ENCODE measurements around the gene CHMP2A.

- TF ChIP-seq CTCF (conservative IDR thresholded peaks at IDR 0.05; ENCODE audit: low read depth in 2 of 2): no peak
- no peak for TF ChIP-seq EZH2 (IDR thresholded peaks at IDR 0.05; ENCODE audit: low read depth, unreplicated experiment)
- TF ChIP-seq JUNB (IDR thresholded peaks at IDR 0.05; ENCODE audit: unreplicated experiment): no peak
- TF ChIP-seq EZH2phosphoT487 (IDR thresholded peaks at IDR 0.05; ENCODE audit: unreplicated experiment): no peak
- TF ChIP-seq ZNF331 (CRISPR knock-in tag; IDR thresholded peaks at IDR 0.05; ENCODE audit: low read depth): no peak
- TF ChIP-seq ETS1 (IDR thresholded peaks at IDR 0.05): no peak
- no peak for TF ChIP-seq REST (IDR thresholded peaks at IDR 0.05; ENCODE audit: unreplicated experiment)
- TF ChIP-seq POLR2AphosphoS5 (IDR thresholded peaks at IDR 0.05; ENCODE audit: low read depth): no peak
- TF ChIP-seq CREB1 (CRISPR knock-in tag; IDR thresholded peaks at IDR 0.05; ENCODE audit: low read depth): no peak
Observed at GRCh38 chr19:58551123-58551497, 3.8 kb downstream of the CHMP2A start.

Data from GM23338 (cell line).